MM.1S (cell line): ENCODE results near the gene GSG1.

Experiments
- CTCF ChIP-seq: fragments of 300-600 bp; sonication (generic); IDR thresholded peaks from 2 replicates; pipeline ENCODE4 v1.5.1; 2016; ENCODE audit warnings: antibody characterized with exemption, low read length, mixed read lengths
- EZH2 ChIP-seq: fragments of 300-600 bp; sonication (generic); optimal IDR thresholded peaks from 2 replicates; pipeline ENCODE3; 2017; ENCODE audit warnings: low read depth, mild to moderate bottlenecking, antibody characterized with exemption, low read length, mixed read lengths

- TF ChIP-seq CTCF (no peak), EZH2 (no peak)
Measured at GRCh38 chr12:13042666-13043230, 60.7 kb downstream of the GSG1 start.
